HepG2 (cell line): ENCODE results near the gene CEP89. TPM values are rescaled to one million over a fixed set of nuclear protein-coding genes. Genes with fewer than 3 reads are reported as not detected.

ENCODE experiments used
- ASH2L ChIP-seq: fragments of 300-600, 200-600 bp; sonication (generic); IDR thresholded peaks from 2 replicates; pipeline ENCODE4 v1.7.0; 2017; ENCODE audit warnings: low read depth, mild to moderate bottlenecking, moderate library complexity, mixed read lengths, low read length; ENCODE audit not compliant: insufficient read length
- FOXK2 ChIP-seq: fragments of 450-650 bp; IDR thresholded peaks from 2 replicates; pipeline ENCODE4 v1.6.1; 2016
- HMG20B ChIP-seq: conservative IDR thresholded peaks from 2 replicates; pipeline ENCODE4 v1.6.1; 2016; ENCODE audit warnings: missing genetic modification reagents, missing compliant biosample characterization
- HOXA3 ChIP-seq: sonication (generic); formaldehyde crosslinking; IDR thresholded peaks from 2 replicates; pipeline ENCODE4 v1.5.0; 2020; ENCODE audit warnings: missing genetic modification reagents
- ISL2 ChIP-seq: sonication (generic); formaldehyde crosslinking; IDR thresholded peaks from 2 replicates; pipeline ENCODE4 v1.5.0; 2020; ENCODE audit warnings: missing genetic modification reagents
- KDM5A ChIP-seq: fragments of 200-600 bp; sonication (generic); IDR thresholded peaks from 2 replicates; pipeline ENCODE4 v1.7.0; 2018; ENCODE audit warnings: antibody characterized with exemption, mild to moderate bottlenecking, low read length, borderline replicate concordance
- MEIS2 ChIP-seq: sonication (generic); formaldehyde crosslinking; IDR thresholded peaks from 2 replicates; pipeline ENCODE4 v1.9.0; 2021; ENCODE audit warnings: mild to moderate bottlenecking, missing genetic modification reagents
- MZF1 ChIP-seq: sonication (generic); formaldehyde crosslinking; IDR thresholded peaks from 2 replicates; pipeline ENCODE4 v1.8.1; 2023; ENCODE audit warnings: mild to moderate bottlenecking, missing genetic modification reagents, borderline replicate concordance
- PHB2 ChIP-seq: fragments of 450-650 bp; IDR thresholded peaks from 2 replicates; pipeline ENCODE4 v1.6.1; 2018; ENCODE audit not compliant: partially characterized antibody
- PHF21A ChIP-seq: sonication (generic); formaldehyde crosslinking; IDR thresholded peaks from 2 replicates; pipeline ENCODE4 v1.5.0; 2020; ENCODE audit warnings: mild to moderate bottlenecking, missing genetic modification reagents
- POLR2A ChIP-seq, 2 experiments: IDR thresholded peaks; 2 replicates each; pipeline ENCODE4 v1.6.1; 2011; ENCODE audit warnings: low read depth in 2 of 2, low read length in 2 of 2, mild to moderate bottlenecking in 1 of 2, moderate library complexity in 1 of 2; ENCODE audit not compliant: insufficient read depth in 1 of 2
- RARA ChIP-seq: IDR thresholded peaks from 2 replicates; pipeline ENCODE4 v1.6.1; 2016; ENCODE audit warnings: missing genetic modification reagents, missing compliant biosample characterization
- RCOR2 ChIP-seq: IDR thresholded peaks from 2 replicates; pipeline ENCODE4 v1.6.1; 2016; ENCODE audit warnings: missing biosample characterization, missing genetic modification reagents
- REXO4 ChIP-seq: sonication (generic); formaldehyde crosslinking; IDR thresholded peaks from 2 replicates; pipeline ENCODE4 v1.8.0; 2022; ENCODE audit warnings: missing genetic modification reagents, mild to moderate bottlenecking, borderline replicate concordance
- SALL1 ChIP-seq: sonication (generic); formaldehyde crosslinking; IDR thresholded peaks from 2 replicates; pipeline ENCODE4 v1.8.0; 2022; ENCODE audit warnings: mild to moderate bottlenecking, missing genetic modification reagents
- SIN3A ChIP-seq: IDR thresholded peaks from 2 replicates; pipeline ENCODE4 v1.6.1; 2011; ENCODE audit warnings: low read depth, mild to moderate bottlenecking, control low read depth, low read length, borderline replicate concordance
- SMAD3 ChIP-seq: sonication (generic); formaldehyde crosslinking; IDR thresholded peaks from 2 replicates; pipeline ENCODE4 v1.4.0; 2020; ENCODE audit warnings: missing genetic modification reagents
- SP5 ChIP-seq: IDR thresholded peaks from 2 replicates; pipeline ENCODE4 v1.6.1; 2016; ENCODE audit warnings: low read depth, borderline replicate concordance
- SPEN ChIP-seq: sonication (generic); formaldehyde crosslinking; IDR thresholded peaks from 2 replicates; pipeline ENCODE4 v1.5.1; 2020; ENCODE audit warnings: low read depth, mild to moderate bottlenecking, missing genetic modification reagents
- STAT5B ChIP-seq: sonication (generic); formaldehyde crosslinking; IDR thresholded peaks from 2 replicates; pipeline ENCODE4 v1.4.0; 2020; ENCODE audit warnings: missing genetic modification reagents
- XBP1 ChIP-seq: sonication (generic); formaldehyde crosslinking; IDR thresholded peaks from 2 replicates; pipeline ENCODE4 v1.5.0; 2020; ENCODE audit warnings: missing genetic modification reagents
- ZFP62 ChIP-seq: sonication (generic); formaldehyde crosslinking; IDR thresholded peaks from 2 replicates; pipeline ENCODE4 v1.4.0; 2020; ENCODE audit warnings: missing genetic modification reagents
- ZNF44 ChIP-seq: sonication (generic); formaldehyde crosslinking; IDR thresholded peaks from 2 replicates; pipeline ENCODE4 v1.5.1; 2020; ENCODE audit warnings: mild to moderate bottlenecking, missing genetic modification reagents
- ZNF605 ChIP-seq: sonication (generic); formaldehyde crosslinking; IDR thresholded peaks from 2 replicates; pipeline ENCODE4 v1.8.0; 2022; ENCODE audit warnings: mild to moderate bottlenecking, missing genetic modification reagents
- ZNF775 ChIP-seq: sonication (generic); formaldehyde crosslinking; IDR thresholded peaks from 2 replicates; pipeline ENCODE4 v1.4.0; 2020; ENCODE audit warnings: missing genetic modification reagents, mild to moderate bottlenecking, moderate library complexity, borderline replicate concordance
- ZNF782 ChIP-seq: sonication (generic); formaldehyde crosslinking; IDR thresholded peaks from 2 replicates; pipeline ENCODE4 v1.4.0; 2020; ENCODE audit warnings: missing genetic modification reagents, mild to moderate bottlenecking, borderline replicate concordance
- ZNF850 ChIP-seq: sonication (generic); formaldehyde crosslinking; conservative IDR thresholded peaks from 2 replicates; pipeline ENCODE4 v1.9.0; 2021; ENCODE audit warnings: mild to moderate bottlenecking, missing genetic modification reagents
- polyA plus RNA-seq, 8 experiments: library from polyadenylated mRNA; depleted of rRNA in 3 of 8; stranded (reverse) in 7 of 8; unstranded in 1 of 8; fragments of >200 nt; fragmentation: Illumina TruSeq in 4 of 8; extraction: Trizol in 4 of 8; gene quantifications; 2 replicates each; pipeline versions ENCODE4 v1.2.1 to v1.2.3, GENCODE V29; 2011 to 2016; ENCODE audit warnings: low read depth in 4 of 8, missing spikeins in 1 of 8, mixed read lengths in 1 of 8; ENCODE audit not compliant: insufficient read depth in 1 of 8
- total RNA-seq, 5 experiments: library from RNA; depleted of rRNA; stranded (reverse); fragments of >200 nt; fragmentation: Illumina TruSeq; extraction: Trizol; gene quantifications; 2 replicates each; pipeline ENCODE4 v1.2.3, GENCODE V29; 2016; ENCODE audit warnings: low read depth in 1 of 5
- TF ChIP-seq, protein P1 (sequence below): sonication (generic); formaldehyde crosslinking; IDR thresholded peaks from 2 replicates; pipeline ENCODE4 v1.4.0; 2020; ENCODE audit warnings: missing genetic modification reagents
- TF ChIP-seq, protein P2 (sequence below): sonication (generic); formaldehyde crosslinking; IDR thresholded peaks from 2 replicates; pipeline ENCODE4 v1.4.0; 2020; ENCODE audit warnings: missing genetic modification reagents
- TF ChIP-seq, protein P3 (sequence below): sonication (generic); formaldehyde crosslinking; IDR thresholded peaks from 2 replicates; pipeline ENCODE4 v1.8.0; 2022; ENCODE audit warnings: mild to moderate bottlenecking, missing genetic modification reagents; ENCODE audit not compliant: insufficient replicate concordance

The CEP89 gene
- total and polyA plus RNA-seq, 2 of the 13 experiments (the other 11 are each of a cell fraction or from before 2014, with no cell fraction given): 7.2 to 10.9 TPM

DNA sequence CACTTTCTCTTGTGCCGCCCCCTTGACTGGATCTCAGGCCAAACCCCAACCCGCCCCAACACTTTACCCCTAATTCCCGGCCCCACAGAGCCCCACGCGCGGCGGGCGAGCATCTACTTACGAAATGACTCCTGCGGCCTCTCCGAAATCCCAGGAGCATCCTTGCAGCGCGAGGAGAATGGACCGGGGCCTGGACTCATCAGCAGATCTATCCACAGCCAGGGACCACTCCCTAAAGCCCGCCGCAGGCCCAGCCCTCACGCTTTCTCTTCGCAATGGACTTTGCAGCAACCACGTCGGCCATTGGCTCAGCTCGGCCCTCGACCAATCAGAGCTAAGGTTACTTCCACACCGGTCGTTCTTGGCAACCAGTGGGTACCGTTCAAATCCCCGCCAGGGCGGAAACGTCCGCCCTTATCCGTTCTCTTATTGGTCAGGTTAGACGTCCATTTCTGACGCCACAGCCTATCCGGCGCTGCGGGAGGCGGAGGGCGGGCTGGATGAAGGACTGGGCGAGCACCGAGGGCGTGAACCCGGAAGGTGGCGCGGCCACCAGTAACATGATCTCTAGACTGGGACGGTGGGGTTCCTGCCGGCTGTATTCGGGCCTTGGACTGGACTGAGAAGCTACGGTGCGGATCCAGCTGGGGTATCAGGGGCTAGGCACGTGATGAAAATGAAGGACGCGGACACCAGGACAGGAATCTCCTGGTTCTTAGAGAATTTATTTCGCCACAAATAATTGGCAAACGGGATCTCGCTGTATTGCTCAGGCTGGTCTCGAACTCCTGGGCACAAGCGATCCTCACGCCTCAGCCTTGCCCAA is at the start of gene CEP89, which contains the start of gene FAAP24 (continued):
- TF ChIP-seq RARA (CRISPR knock-in tag) (peak; percentile 86), SP5 (CRISPR knock-in tag) (no peak; the same call in 1 of the 2 replicates), SIN3A (peak; percentile 96), ZFP62 (CRISPR knock-in tag) (no peak), SMAD3 (CRISPR knock-in tag) (peak; percentile 48; the same call in 1 of the 2 replicates), SALL1 (CRISPR knock-in tag) (peak; percentile 65), POLR2A (IDR thresholded peaks at IDR 0.05; ENCODE audit: insufficient read depth in 1 of 2, low read depth in 2 of 2, low read length in 2 of 2) (peak; percentile 59 to 76), ISL2 (CRISPR knock-in tag) (no peak; the same call in 1 of the 2 replicates), REXO4 (CRISPR knock-in tag) (peak; percentile 74; the same call in 1 of the 2 replicates), KDM5A (peak; percentile 92), ASH2L (peak; percentile 38), ZNF44 (no peak), ZNF775 (CRISPR knock-in tag) (no peak), HMG20B (no peak), ZNF605 (CRISPR knock-in tag) (no peak), MEIS2 (CRISPR knock-in tag) (no peak; the same call in 1 of the 2 replicates), PHB2 (no peak), RCOR2 (CRISPR knock-in tag) (no peak), PHF21A (CRISPR knock-in tag) (peak; percentile 51; the same call in 1 of the 2 replicates), MZF1 (CRISPR knock-in tag) (no peak), ZNF782 (CRISPR knock-in tag) (no peak), SPEN (CRISPR knock-in tag) (peak; percentile 51), HOXA3 (CRISPR knock-in tag) (0 out of 2 replicates have a peak, but pooled peaks have one; percentile 31), ZNF850 (CRISPR knock-in tag) (no peak), XBP1 (CRISPR knock-in tag) (no peak), STAT5B (CRISPR knock-in tag) (no peak), FOXK2 (no peak; the same call in 1 of the 2 replicates)
- TF ChIP-seq, protein P1, sequence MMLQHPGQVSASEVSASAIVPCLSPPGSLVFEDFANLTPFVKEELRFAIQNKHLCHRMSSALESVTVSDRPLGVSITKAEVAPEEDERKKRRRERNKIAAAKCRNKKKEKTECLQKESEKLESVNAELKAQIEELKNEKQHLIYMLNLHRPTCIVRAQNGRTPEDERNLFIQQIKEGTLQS (CRISPR knock-in tag): no peak
- TF ChIP-seq, protein P2, sequence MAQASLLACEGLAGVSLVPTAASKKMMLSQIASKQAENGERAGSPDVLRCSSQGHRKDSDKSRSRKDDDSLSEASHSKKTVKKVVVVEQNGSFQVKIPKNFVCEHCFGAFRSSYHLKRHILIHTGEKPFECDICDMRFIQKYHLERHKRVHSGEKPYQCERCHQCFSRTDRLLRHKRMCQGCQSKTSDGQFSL (CRISPR knock-in tag): no peak
- TF ChIP-seq, protein P3, sequence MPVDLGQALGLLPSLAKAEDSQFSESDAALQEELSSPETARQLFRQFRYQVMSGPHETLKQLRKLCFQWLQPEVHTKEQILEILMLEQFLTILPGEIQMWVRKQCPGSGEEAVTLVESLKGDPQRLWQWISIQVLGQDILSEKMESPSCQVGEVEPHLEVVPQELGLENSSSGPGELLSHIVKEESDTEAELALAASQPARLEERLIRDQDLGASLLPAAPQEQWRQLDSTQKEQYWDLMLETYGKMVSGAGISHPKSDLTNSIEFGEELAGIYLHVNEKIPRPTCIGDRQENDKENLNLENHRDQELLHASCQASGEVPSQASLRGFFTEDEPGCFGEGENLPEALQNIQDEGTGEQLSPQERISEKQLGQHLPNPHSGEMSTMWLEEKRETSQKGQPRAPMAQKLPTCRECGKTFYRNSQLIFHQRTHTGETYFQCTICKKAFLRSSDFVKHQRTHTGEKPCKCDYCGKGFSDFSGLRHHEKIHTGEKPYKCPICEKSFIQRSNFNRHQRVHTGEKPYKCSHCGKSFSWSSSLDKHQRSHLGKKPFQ (CRISPR knock-in tag): no peak
